Measurements from ENCODE around the gene HNRNPU. TPM values are rescaled to one million over a fixed set of nuclear protein-coding genes. Genes with fewer than 3 reads are reported as not detected.

The HNRNPU gene
- total and polyA plus RNA-seq, 2 of the 13 experiments (the other 11 are each of a cell fraction or from before 2014, with no cell fraction given), result 101 to 508 TPM

GRCh38 chr1:244835276-244836134 lies 28.8 kb downstream of the HNRNPU start, which contains the start of gene COX20 (continued):
- TF ChIP-seq ZBTB40 (IDR thresholded peaks at IDR 0.05) (no peak), ZBTB40 (CRISPR knock-in tag; IDR thresholded peaks at IDR 0.05) (peak; percentile 63; the same call in 1 of the 2 replicates), ZNF790 (CRISPR knock-in tag; IDR thresholded peaks at IDR 0.05; ENCODE audit: borderline replicate concordance) (no peak), ZFP82 (CRISPR knock-in tag; IDR thresholded peaks at IDR 0.05; ENCODE audit: borderline replicate concordance) (0 out of 2 replicates have a peak, but pooled peaks have one; percentile 8), SMC3 (IDR thresholded peaks at IDR 0.05; ENCODE audit: low read length) (no peak), ZSCAN25 (CRISPR knock-in tag; IDR thresholded peaks at IDR 0.05) (no peak), RNF2 (conservative IDR thresholded peaks at IDR 0.05; ENCODE audit: low read depth) (no peak), BCLAF1 (IDR thresholded peaks at IDR 0.05) (no peak), RBM39 (IDR thresholded peaks at IDR 0.05; ENCODE audit: low read depth, low read length, poor library complexity, severe bottlenecking) (peak; percentile 58), POLR2G (IDR thresholded peaks at IDR 0.05; ENCODE audit: low read depth, low read length) (peak; percentile 85), HOXA9 (CRISPR knock-in tag; IDR thresholded peaks at IDR 0.05; ENCODE audit: borderline replicate concordance) (peak; percentile 51; the same call in 1 of the 2 replicates), HNF1B (CRISPR knock-in tag; IDR thresholded peaks at IDR 0.05) (peak; percentile 47; the same call in 1 of the 2 replicates)

Measured in HepG2 (cell line).